Epithelial cell of proximal tubule (primary cell): Measurements from ENCODE around the gene JAKMIP2. TPM values are rescaled to one million over a fixed set of nuclear protein-coding genes. Genes with fewer than 3 reads are reported as not detected.
"Not testable (repeated sequence)": the region's sequence is repeated elsewhere in the genome, so short reads cannot be mapped to it uniquely, and the experiment has no call there.

Experiments
- DNase-seq: peaks from one replicate; pipeline ENCODE4 v3.0.0-alpha.2; 2011; ENCODE audit warnings: low read depth
- H3K4me3 ChIP-seq: 2 replicates; pipeline ENCODE4 v1.5.1; 2011; ENCODE audit warnings: low read depth, mild to moderate bottlenecking, low read length
- CTCF ChIP-seq: conservative IDR thresholded peaks from 2 replicates; pipeline ENCODE4 v1.5.1; 2012; ENCODE audit warnings: low read depth, mild to moderate bottlenecking, low read length
- total RNA-seq: library from RNA; depleted of rRNA; stranded (reverse); fragments of >200 nt; gene quantifications from 2 replicates; pipeline ENCODE4 v1.2.3, GENCODE V29; 2015

Gene JAKMIP2
- total RNA-seq, 1 donor from 2014 or later, result 0.17 TPM

GRCh38 chr5:147591120-147591519 lies 191.4 kb downstream of the JAKMIP2 start:
- DNase-seq, result no peak
- no peak for TF ChIP-seq CTCF
- no peak overlapping the region for H3K4me3 ChIP-seq

GRCh38 chr5:147590096-147590495 lies 192.4 kb downstream of the JAKMIP2 start:
- no peak overlapping the region for H3K4me3 ChIP-seq
- TF ChIP-seq CTCF, result no peak
- no peak for DNase-seq

GRCh38 chr5:147586832-147587231 lies 195.7 kb downstream of the JAKMIP2 start:
- H3K4me3 ChIP-seq, result no peak overlapping the region
- no peak for DNase-seq
- no peak for TF ChIP-seq CTCF

- DNase-seq, result no peak
- no peak overlapping the region for H3K4me3 ChIP-seq
- TF ChIP-seq CTCF, result no peak
Observed at GRCh38 chr5:147586221-147586620, 196.3 kb downstream of the JAKMIP2 start.

- not testable (repeated sequence) for H3K4me3 ChIP-seq, DNase-seq
Observed at GRCh38 chr5:147582272-147582671, 200.3 kb downstream of the JAKMIP2 start.

GRCh38 chr5:147580418-147580817 lies 202.1 kb downstream of the JAKMIP2 start:
- not testable (repeated sequence) for H3K4me3 ChIP-seq, DNase-seq

- H3K4me3 ChIP-seq, result no peak overlapping the region
- peak; percentile 74 for TF ChIP-seq CTCF
- no peak for DNase-seq
Observed at GRCh38 chr5:147578228-147579024, 204.1 kb downstream of the JAKMIP2 start.
